ENCODE results near the gene PLCL2.

GRCh38 chr3:17059989-17060550, 175.3 kb downstream of the PLCL2 start:
- no peak for TF ChIP-seq CTCF (IDR thresholded peaks at IDR 0.05)
- TF ChIP-seq POLR2A (IDR thresholded peaks at IDR 0.05), result no peak
